ENCODE results near the gene KAZN.

Gene KAZN

DNA sequence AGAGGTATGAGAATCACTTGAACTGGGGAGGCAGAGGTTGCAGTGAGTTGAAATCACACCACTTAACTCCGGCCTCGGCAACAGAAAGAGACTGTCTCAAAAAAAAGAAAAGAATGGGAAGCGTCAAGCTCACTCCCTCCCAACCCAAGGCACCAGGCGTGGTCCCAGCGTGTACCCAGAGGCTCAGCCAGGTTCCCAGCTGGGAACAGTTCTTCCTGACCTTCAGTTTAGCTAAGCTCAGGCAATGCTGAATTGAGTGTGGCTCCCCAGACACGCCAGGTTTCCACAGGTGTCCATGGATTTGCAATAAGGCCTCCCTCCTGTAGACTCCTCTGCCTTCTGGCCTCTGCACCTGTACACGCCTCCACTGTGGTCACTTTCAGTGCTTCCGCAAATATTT, 414.3 kb downstream of the KAZN start:
- no peak overlapping the region for H3K4me3 ChIP-seq (ENCODE audit: low read length)
- no peaks in the 10 kb centered on the region for H3K9me3 ChIP-seq (replicated peaks; ENCODE audit: low read length)
- H3K27me3 ChIP-seq (ENCODE audit: control insufficient read depth, insufficient read depth, low read length) = no peaks in the 10 kb centered on the region
- no peak overlapping the region for H3K9ac ChIP-seq (ENCODE audit: low read depth, low read length)
- H3K36me3 ChIP-seq (ENCODE audit: insufficient read depth, low read length) = peaks cover 7% of the 10 kb centered on the region
- H3K4me1 ChIP-seq (ENCODE audit: control insufficient read depth, insufficient read depth, low read length) = no peaks in the 10 kb centered on the region
- H3K4me2 ChIP-seq (ENCODE audit: low read length) = no peak overlapping the region

DNA sequence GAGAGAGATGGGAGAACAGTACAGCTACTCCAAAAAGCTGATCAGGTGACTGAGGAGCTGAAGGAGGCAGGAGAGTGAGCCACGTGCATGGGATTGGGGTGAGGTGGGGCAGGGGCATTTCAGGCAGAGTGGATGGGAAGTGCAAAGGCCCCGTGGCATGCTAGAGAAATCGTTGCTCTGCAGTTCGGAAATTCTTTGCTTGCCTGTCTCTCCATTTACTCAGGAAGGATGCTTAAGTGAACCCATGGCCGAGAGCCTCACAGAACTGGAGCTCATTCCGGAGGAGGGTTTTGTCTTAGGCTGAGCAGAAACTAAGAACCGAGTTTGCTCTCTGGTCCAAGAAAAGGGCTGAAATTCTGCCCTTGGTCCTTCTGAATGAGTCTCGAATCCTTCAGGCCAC, 415.3 kb downstream of the KAZN start:
- Histone ChIP-seq H3K36me3 (ENCODE audit: insufficient read depth, low read length) (peaks cover under 1% of the 10 kb centered on the region), H3K27me3 (ENCODE audit: control insufficient read depth, insufficient read depth, low read length) (no peaks in the 10 kb centered on the region), H3K9me3 (replicated peaks; ENCODE audit: low read length) (no peaks in the 10 kb centered on the region), H3K9ac (ENCODE audit: low read depth, low read length) (no peak overlapping the region), H3K4me2 (ENCODE audit: low read length) (no peak overlapping the region), H3K4me3 (ENCODE audit: low read length) (no peak overlapping the region), H3K4me1 (ENCODE audit: control insufficient read depth, insufficient read depth, low read length) (no peaks in the 10 kb centered on the region)

DNA sequence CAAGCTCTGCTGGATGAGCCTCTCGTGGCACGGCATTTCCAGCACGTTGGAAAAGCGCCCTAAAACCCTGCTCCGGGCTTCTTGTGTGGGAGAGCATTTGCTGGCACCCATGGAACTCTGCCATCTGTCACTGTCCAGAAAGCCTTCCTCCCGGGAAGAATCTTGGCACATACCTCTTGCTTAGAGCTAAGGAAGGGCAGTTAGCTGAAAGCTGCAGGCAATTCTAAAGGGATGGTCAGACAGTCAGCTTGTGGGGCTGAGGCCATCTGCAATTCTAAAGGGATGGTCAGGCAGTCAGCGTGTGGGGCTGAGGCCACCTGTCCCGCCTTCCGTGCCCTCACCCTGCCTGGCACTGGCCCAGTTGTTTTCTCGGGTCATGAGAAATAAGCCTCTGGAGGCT, 416.0 kb downstream of the KAZN start:
- no peaks in the 10 kb centered on the region for H3K9me3 ChIP-seq (replicated peaks; ENCODE audit: low read length)
- no peaks in the 10 kb centered on the region for H3K36me3 ChIP-seq (ENCODE audit: insufficient read depth, low read length)
- no peaks in the 10 kb centered on the region for H3K27me3 ChIP-seq (ENCODE audit: control insufficient read depth, insufficient read depth, low read length)
- no peak overlapping the region for H3K4me3 ChIP-seq (ENCODE audit: low read length)
- H3K9ac ChIP-seq (ENCODE audit: low read depth, low read length) = no peak overlapping the region
- no peaks in the 10 kb centered on the region for H3K4me1 ChIP-seq (ENCODE audit: control insufficient read depth, insufficient read depth, low read length)
- H3K4me2 ChIP-seq (ENCODE audit: low read length) = no peak overlapping the region

GRCh38 chr1:15016001-15016400, 417.5 kb downstream of the KAZN start:
- Histone ChIP-seq H3K36me3 (ENCODE audit: insufficient read depth, low read length) (no peaks in the 10 kb centered on the region), H3K4me1 (ENCODE audit: control insufficient read depth, insufficient read depth, low read length) (no peaks in the 10 kb centered on the region), H3K9ac (ENCODE audit: low read depth, low read length) (no peak overlapping the region), H3K4me3 (ENCODE audit: low read length) (no peak overlapping the region), H3K9me3 (replicated peaks; ENCODE audit: low read length) (no peaks in the 10 kb centered on the region), H3K4me2 (ENCODE audit: low read length) (no peak overlapping the region), H3K27me3 (ENCODE audit: control insufficient read depth, insufficient read depth, low read length) (no peaks in the 10 kb centered on the region)

GRCh38 chr1:15016526-15016925, 418.0 kb downstream of the KAZN start:
- no peaks in the 10 kb centered on the region for H3K36me3 ChIP-seq (ENCODE audit: insufficient read depth, low read length)
- H3K4me1 ChIP-seq (ENCODE audit: control insufficient read depth, insufficient read depth, low read length) = no peaks in the 10 kb centered on the region
- no peak overlapping the region for H3K4me2 ChIP-seq (ENCODE audit: low read length)
- H3K27me3 ChIP-seq (ENCODE audit: control insufficient read depth, insufficient read depth, low read length) = no peaks in the 10 kb centered on the region
- no peak overlapping the region for H3K9ac ChIP-seq (ENCODE audit: low read depth, low read length)
- H3K4me3 ChIP-seq (ENCODE audit: low read length) = no peak overlapping the region
- H3K9me3 ChIP-seq (replicated peaks; ENCODE audit: low read length) = no peaks in the 10 kb centered on the region

DNA sequence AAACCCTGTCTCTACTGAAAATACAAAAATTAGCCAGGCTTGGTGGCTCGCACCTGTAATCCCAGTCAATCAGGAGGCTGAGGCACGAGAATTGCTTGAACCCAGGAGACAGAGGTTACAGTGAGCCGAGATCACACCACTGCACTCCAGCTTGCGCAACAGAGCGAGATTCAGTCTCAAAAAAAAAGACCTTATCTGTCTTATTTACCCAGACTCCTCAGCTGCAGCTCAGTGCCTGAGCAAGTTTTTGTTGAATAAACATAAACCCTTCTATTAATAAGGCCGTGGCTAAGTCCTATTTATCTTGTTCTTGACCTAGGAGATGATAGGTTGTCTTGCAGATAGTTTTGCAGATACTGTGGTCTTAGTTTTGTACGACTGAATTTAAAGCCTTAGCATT, 418.6 kb downstream of the KAZN start:
- no peak overlapping the region for H3K9ac ChIP-seq (ENCODE audit: low read depth, low read length)
- no peaks in the 10 kb centered on the region for H3K27me3 ChIP-seq (ENCODE audit: control insufficient read depth, insufficient read depth, low read length)
- H3K36me3 ChIP-seq (ENCODE audit: insufficient read depth, low read length) = no peaks in the 10 kb centered on the region
- H3K9me3 ChIP-seq (replicated peaks; ENCODE audit: low read length) = no peaks in the 10 kb centered on the region
- H3K4me2 ChIP-seq (ENCODE audit: low read length) = no peak overlapping the region
- H3K4me3 ChIP-seq (ENCODE audit: low read length) = no peak overlapping the region
- no peaks in the 10 kb centered on the region for H3K4me1 ChIP-seq (ENCODE audit: control insufficient read depth, insufficient read depth, low read length)

DNA sequence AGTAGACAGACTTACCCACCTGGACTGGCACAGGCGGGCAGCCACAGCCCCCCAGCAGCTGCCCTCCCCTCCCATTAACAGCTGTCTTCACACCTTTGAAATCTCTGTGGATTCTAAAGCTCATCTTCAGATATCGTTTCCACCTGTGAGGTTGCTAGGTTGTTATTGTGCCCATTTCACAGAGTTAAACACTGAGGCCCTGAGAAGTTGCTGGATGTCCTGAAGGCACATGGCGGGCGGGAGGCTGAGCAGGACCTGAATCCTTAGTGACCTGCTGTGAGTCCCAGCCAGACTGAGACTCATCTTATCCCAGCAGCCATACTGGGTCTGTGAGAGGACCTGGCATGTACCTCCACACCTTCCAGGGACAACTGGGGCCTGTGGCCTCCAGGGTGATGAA, 420.3 kb downstream of the KAZN start:
- Histone ChIP-seq H3K9ac (ENCODE audit: low read depth, low read length) (no peak overlapping the region), H3K4me2 (ENCODE audit: low read length) (no peak overlapping the region), H3K9me3 (replicated peaks; ENCODE audit: low read length) (no peaks in the 10 kb centered on the region), H3K27me3 (ENCODE audit: control insufficient read depth, insufficient read depth, low read length) (no peaks in the 10 kb centered on the region), H3K4me3 (ENCODE audit: low read length) (no peak overlapping the region), H3K36me3 (ENCODE audit: insufficient read depth, low read length) (no peaks in the 10 kb centered on the region), H3K4me1 (ENCODE audit: control insufficient read depth, insufficient read depth, low read length) (no peaks in the 10 kb centered on the region)

GRCh38 chr1:15020943-15021745, 422.7 kb downstream of the KAZN start:
- Histone ChIP-seq H3K4me3 (ENCODE audit: low read length) (no peak overlapping the region), H3K36me3 (ENCODE audit: insufficient read depth, low read length) (no peaks in the 10 kb centered on the region)

GRCh38 chr1:15022048-15022447, 423.6 kb downstream of the KAZN start:
- H3K27me3 ChIP-seq (ENCODE audit: control insufficient read depth, insufficient read depth, low read length) = no peaks in the 10 kb centered on the region
- no peak overlapping the region for H3K4me3 ChIP-seq (ENCODE audit: low read length)
- no peaks in the 10 kb centered on the region for H3K9me3 ChIP-seq (replicated peaks; ENCODE audit: low read length)
- H3K9ac ChIP-seq (ENCODE audit: low read depth, low read length) = no peak overlapping the region
- no peak overlapping the region for H3K4me2 ChIP-seq (ENCODE audit: low read length)
- no peaks in the 10 kb centered on the region for H3K4me1 ChIP-seq (ENCODE audit: control insufficient read depth, insufficient read depth, low read length)
- H3K36me3 ChIP-seq (ENCODE audit: insufficient read depth, low read length) = no peaks in the 10 kb centered on the region

More at GRCh38 chr1:15020943-15021745, 422.7 kb downstream of the KAZN start:
- no peak overlapping the region for H3K4me2 ChIP-seq (ENCODE audit: low read length)
- H3K4me1 ChIP-seq (ENCODE audit: control insufficient read depth, insufficient read depth, low read length) = no peaks in the 10 kb centered on the region
- H3K27me3 ChIP-seq (ENCODE audit: control insufficient read depth, insufficient read depth, low read length) = no peaks in the 10 kb centered on the region
- no peak overlapping the region for H3K9ac ChIP-seq (ENCODE audit: low read depth, low read length)
- H3K9me3 ChIP-seq (replicated peaks; ENCODE audit: low read length) = no peaks in the 10 kb centered on the region

DNA sequence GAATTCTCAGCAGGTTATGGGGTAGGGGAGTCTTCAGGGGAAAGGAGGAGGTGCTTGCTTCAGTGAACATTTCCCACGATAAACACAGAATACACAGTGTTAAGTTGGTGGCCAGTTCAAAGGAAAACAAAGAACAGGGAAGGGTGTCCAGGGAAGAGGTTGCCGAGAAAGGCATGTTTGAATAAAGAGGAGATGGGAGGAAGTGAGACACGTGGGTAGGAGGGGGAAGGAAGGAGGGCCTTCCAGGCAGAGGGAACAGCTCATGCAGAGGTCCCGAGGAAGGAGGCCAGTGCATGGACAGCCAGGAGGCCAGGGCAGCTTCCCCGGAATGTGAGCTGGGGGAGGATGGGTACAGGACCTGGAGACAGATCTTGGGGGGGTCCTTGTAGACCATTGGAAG, 424.7 kb downstream of the KAZN start:
- no peak overlapping the region for H3K9ac ChIP-seq (ENCODE audit: low read depth, low read length)
- H3K4me1 ChIP-seq (ENCODE audit: control insufficient read depth, insufficient read depth, low read length) = peaks cover 7% of the 10 kb centered on the region

DNA sequence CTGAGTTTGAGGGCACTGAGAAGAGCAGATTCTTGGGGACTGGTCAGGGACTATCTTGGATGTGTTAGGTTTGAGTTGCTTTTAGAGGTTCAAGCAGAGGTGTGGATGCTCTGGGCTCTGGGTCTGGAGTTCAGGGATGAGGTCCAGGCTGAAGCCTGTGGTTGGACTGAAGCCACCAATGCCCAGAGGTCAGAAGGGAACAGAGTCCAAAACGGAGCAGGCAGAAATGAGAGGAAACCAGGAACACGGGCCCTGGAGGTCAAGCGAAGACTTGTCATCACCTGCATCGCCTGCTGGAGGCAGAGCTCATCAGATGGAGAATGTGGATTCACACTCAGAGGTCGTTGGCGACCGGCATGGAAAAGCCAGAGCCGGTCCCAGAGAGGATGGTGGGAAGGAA, 425.5 kb downstream of the KAZN start:
- H3K9me3 ChIP-seq (replicated peaks; ENCODE audit: low read length) = no peaks in the 10 kb centered on the region
- no peak overlapping the region for H3K4me2 ChIP-seq (ENCODE audit: low read length)
- H3K36me3 ChIP-seq (ENCODE audit: insufficient read depth, low read length) = no peaks in the 10 kb centered on the region
- no peak overlapping the region for H3K4me3 ChIP-seq (ENCODE audit: low read length)
- H3K9ac ChIP-seq (ENCODE audit: low read depth, low read length) = no peak overlapping the region
- H3K4me1 ChIP-seq (ENCODE audit: control insufficient read depth, insufficient read depth, low read length) = peaks cover 15% of the 10 kb centered on the region
- H3K27me3 ChIP-seq (ENCODE audit: control insufficient read depth, insufficient read depth, low read length) = no peaks in the 10 kb centered on the region

More for the DNA sequence above, 424.7 kb downstream of the KAZN start:
- no peaks in the 10 kb centered on the region for H3K9me3 ChIP-seq (replicated peaks; ENCODE audit: low read length)
- H3K36me3 ChIP-seq (ENCODE audit: insufficient read depth, low read length) = no peaks in the 10 kb centered on the region
- H3K27me3 ChIP-seq (ENCODE audit: control insufficient read depth, insufficient read depth, low read length) = no peaks in the 10 kb centered on the region
- H3K4me3 ChIP-seq (ENCODE audit: low read length) = no peak overlapping the region
- H3K4me2 ChIP-seq (ENCODE audit: low read length) = no peak overlapping the region

DNA sequence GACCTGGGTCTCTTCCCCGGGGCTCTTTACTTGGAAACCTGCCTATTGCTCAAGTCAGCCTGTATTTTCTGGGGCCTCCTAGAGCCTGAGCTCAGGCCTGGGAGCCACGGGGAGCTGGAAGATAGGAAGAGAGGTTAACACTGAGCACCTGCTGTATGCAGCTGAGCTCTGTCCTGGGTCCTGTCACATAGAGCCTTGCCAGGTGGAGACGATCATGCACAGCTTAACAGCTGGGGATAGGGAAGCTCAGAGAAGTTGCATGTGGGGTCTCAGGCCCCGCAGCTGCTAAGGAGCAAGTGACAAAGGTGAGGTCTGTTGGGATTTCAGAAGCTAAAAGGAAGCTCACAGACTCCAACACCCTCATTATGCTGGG, 427.6 kb downstream of the KAZN start:
- Histone ChIP-seq H3K9ac (ENCODE audit: low read depth, low read length) (no peak overlapping the region), H3K4me2 (ENCODE audit: low read length) (no peak overlapping the region), H3K36me3 (ENCODE audit: insufficient read depth, low read length) (no peaks in the 10 kb centered on the region), H3K27me3 (ENCODE audit: control insufficient read depth, insufficient read depth, low read length) (no peaks in the 10 kb centered on the region), H3K9me3 (replicated peaks; ENCODE audit: low read length) (no peaks in the 10 kb centered on the region), H3K4me3 (ENCODE audit: low read length) (no peak overlapping the region), H3K4me1 (ENCODE audit: control insufficient read depth, insufficient read depth, low read length) (peaks cover 17% of the 10 kb centered on the region)

All from skeletal muscle satellite cell (primary cell).